SK-N-MC (cell line): ENCODE results near the gene IL1F10.

Experiments
- DNase-seq: peaks from one replicate; pipeline ENCODE4 v3.0.0-alpha.2; 2011; ENCODE audit warnings: low read depth, low spot score
- H3K27ac ChIP-seq: fragments of 200-600 bp; sonication (generic); 2 replicates; pipeline ENCODE4 v1.5.1; 2016; ENCODE audit warnings: mixed run types
- H3K36me3 ChIP-seq: fragments of 200-600 bp; sonication (generic); 2 replicates; pipeline ENCODE4 v1.6.1; 2017; ENCODE audit warnings: antibody characterized with exemption, low read length, mixed read lengths; ENCODE audit not compliant: insufficient read depth
- H3K4me3 ChIP-seq: fragments of 200-600 bp; sonication (generic); 2 replicates; pipeline ENCODE4 v1.5.1; 2016
- H3K9ac ChIP-seq: fragments of 200-600 bp; sonication (generic); 2 replicates; pipeline ENCODE4 v1.8.0; 2017; ENCODE audit warnings: mixed run types, mixed read lengths; ENCODE audit not compliant: insufficient read length
- H3K9me3 ChIP-seq: fragments of 200-600 bp; sonication (generic); 2 replicates; pipeline ENCODE4 v1.6.1; 2017; ENCODE audit warnings: low read depth, mild to moderate bottlenecking, antibody characterized with exemption, low read length, moderate library complexity, mixed read lengths
- EZH2 ChIP-seq: fragments of 200-600 bp; sonication (generic); IDR thresholded peaks from one replicate; pipeline ENCODE4 v1.6.1; 2017; ENCODE audit warnings: antibody characterized with exemption
- FOXP2 ChIP-seq: optimal IDR thresholded peaks from 2 replicates; pipeline ENCODE3; 2011; ENCODE audit warnings: mild to moderate bottlenecking, moderate library complexity; ENCODE audit not compliant: insufficient read depth; ENCODE audit errors: extremely low read length, control extremely low read depth
- POLR2AphosphoS5 ChIP-seq: IDR thresholded peaks from 2 replicates; pipeline ENCODE4 v1.6.1; 2012; ENCODE audit warnings: mild to moderate bottlenecking, low read depth, low read length, borderline replicate concordance

Gene IL1F10

GRCh38 chr2:113117541-113118262 lies 49.9 kb downstream of the IL1F10 start:
- Histone ChIP-seq H3K36me3 (no peaks in the 10 kb centered on the region), H3K9me3 (no peaks in the 10 kb centered on the region), H3K27ac (no peak overlapping the region), H3K9ac (no peak overlapping the region), H3K4me3 (no peak overlapping the region)
- DNase-seq, result no peak
- TF ChIP-seq POLR2AphosphoS5 (no peak), FOXP2 (no peak), EZH2 (no peak)

GRCh38 chr2:113118263-113118657 lies 50.5 kb downstream of the IL1F10 start:
- no peaks in the 10 kb centered on the region for H3K9me3 ChIP-seq
- H3K4me3 ChIP-seq, result no peak overlapping the region
- H3K27ac ChIP-seq, result no peak overlapping the region
- H3K9ac ChIP-seq, result no peak overlapping the region
- H3K36me3 ChIP-seq, result no peaks in the 10 kb centered on the region
- DNase-seq, result no peak
- TF ChIP-seq POLR2AphosphoS5 (no peak), EZH2 (no peak), FOXP2 (no peak)

GRCh38 chr2:113119111-113119510 lies 51.3 kb downstream of the IL1F10 start:
- H3K27ac ChIP-seq, result no peak overlapping the region
- no peak overlapping the region for H3K4me3 ChIP-seq
- H3K9ac ChIP-seq, result no peak overlapping the region
- no peaks in the 10 kb centered on the region for H3K9me3 ChIP-seq
- TF ChIP-seq FOXP2 (no peak), EZH2 (no peak), POLR2AphosphoS5 (no peak)
- H3K36me3 ChIP-seq, result no peaks in the 10 kb centered on the region
- no peak for DNase-seq

- no peak for DNase-seq
- H3K4me3 ChIP-seq, result no peak overlapping the region
- TF ChIP-seq POLR2AphosphoS5, result no peak
- no peak for TF ChIP-seq EZH2
- TF ChIP-seq FOXP2, result no peak
- no peaks in the 10 kb centered on the region for H3K36me3 ChIP-seq
- H3K9ac ChIP-seq, result no peak overlapping the region
- no peaks in the 10 kb centered on the region for H3K9me3 ChIP-seq
- H3K27ac ChIP-seq, result no peak overlapping the region
Measured at GRCh38 chr2:113120861-113121260, 53.1 kb downstream of the IL1F10 start.

GRCh38 chr2:113122364-113122763 lies 54.6 kb downstream of the IL1F10 start:
- DNase-seq, result no peak
- no peak overlapping the region for H3K9ac ChIP-seq
- H3K27ac ChIP-seq, result no peak overlapping the region
- H3K9me3 ChIP-seq, result no peaks in the 10 kb centered on the region
- TF ChIP-seq POLR2AphosphoS5, result no peak
- TF ChIP-seq FOXP2, result no peak
- TF ChIP-seq EZH2, result no peak
- no peak overlapping the region for H3K4me3 ChIP-seq
- no peaks in the 10 kb centered on the region for H3K36me3 ChIP-seq

- Histone ChIP-seq H3K36me3 (no peaks in the 10 kb centered on the region), H3K9ac (no peak overlapping the region), H3K4me3 (no peak overlapping the region), H3K27ac (no peak overlapping the region), H3K9me3 (no peaks in the 10 kb centered on the region)
- DNase-seq, result no peak
- TF ChIP-seq FOXP2, result no peak
- no peak for TF ChIP-seq EZH2
- TF ChIP-seq POLR2AphosphoS5, result no peak
Measured at GRCh38 chr2:113123726-113124125, 56.0 kb downstream of the IL1F10 start.

GRCh38 chr2:113124181-113124961 lies 56.6 kb downstream of the IL1F10 start:
- Histone ChIP-seq H3K36me3 (no peaks in the 10 kb centered on the region), H3K4me3 (no peak overlapping the region), H3K27ac (no peak overlapping the region), H3K9me3 (no peaks in the 10 kb centered on the region), H3K9ac (no peak overlapping the region)
- DNase-seq, result no peak
- no peak for TF ChIP-seq POLR2AphosphoS5
- no peak for TF ChIP-seq EZH2
- no peak for TF ChIP-seq FOXP2
